B cell (primary cell): ENCODE data around the gene EEFSEC. TPM values are rescaled to one million over a fixed set of nuclear protein-coding genes. Genes with fewer than 3 reads are reported as not detected.

ENCODE experiments used
- ATAC-seq: fragments of 200-7000 bp; cut with Tn5 transposase; one replicate; pipeline ENCODE4 v1.10.0; 2021; ENCODE audit warnings: low read depth, mild to moderate bottlenecking, moderate number of reproducible peaks, moderate library complexity
- CTCF ChIA-PET: fragments of 350-600 bp; sonication (Branson Sonifier 250); formaldehyde crosslinking; loops from one replicate; lab custom pipeline; 2021; ENCODE audit warnings: antibody characterized with exemption, inconsistent platforms; lab: Charles Lee
- POLR2A ChIA-PET: fragments of 350-600 bp; sonication (Branson Sonifier 250); formaldehyde crosslinking; loops from one replicate; lab custom pipeline; 2021; ENCODE audit warnings: antibody characterized with exemption; lab: Charles Lee
- DNase-seq: peaks from one replicate; pipeline ENCODE4 v3.0.0; 2013
- H2AFZ ChIP-seq: 2 replicates; pipeline ENCODE4 v1.6.1; 2012; ENCODE audit warnings: mild to moderate bottlenecking, low read depth, low read length; ENCODE audit not compliant: insufficient read depth, poor library complexity, severe bottlenecking
- H3K27ac ChIP-seq, 2 donors: 1 replicate in 1 of 2; 2 replicates in 1 of 2; pipeline ENCODE4 v1.5.1; 2012 to 2013; ENCODE audit warnings: low read length in 2 of 2, mild to moderate bottlenecking in 2 of 2, moderate library complexity in 1 of 2
- H3K27me3 ChIP-seq, 4 experiments: fragments of 200-600 bp in 1 of 4; sonication (generic) in 1 of 4; replicated peaks in 1 of 4; 1 replicate in 2 of 4; 2 replicates in 2 of 4; pipeline versions ENCODE4 v1.6.1 to v1.7.0; 2013 to 2016; ENCODE audit warnings: low read length in 3 of 4, mild to moderate bottlenecking in 2 of 4, mixed read lengths in 1 of 4, moderate library complexity in 1 of 4; ENCODE audit not compliant: insufficient read depth in 4 of 4, control insufficient read depth in 3 of 4; ENCODE audit errors: control extremely low read depth in 1 of 4
- H3K36me3 ChIP-seq, 2 experiments: replicated peaks in 1 of 2; 1 replicate in 1 of 2; 2 replicates in 1 of 2; pipeline versions ENCODE4 v1.6.1 to v1.7.1; 2013; ENCODE audit warnings: low read length in 1 of 2; ENCODE audit not compliant: insufficient read depth in 2 of 2, control insufficient read depth in 1 of 2; ENCODE audit errors: control extremely low read depth in 1 of 2, extremely low read depth in 1 of 2
- H3K4me1 ChIP-seq, 2 donors: fragments of 200-600 bp in 1 of 2; sonication (generic) in 1 of 2; 1 replicate in 1 of 2; 2 replicates in 1 of 2; pipeline versions ENCODE4 v1.5.1 to v1.6.1; 2013 to 2017; ENCODE audit warnings: low read length in 2 of 2; ENCODE audit not compliant: control insufficient read depth in 2 of 2, insufficient read depth in 2 of 2
- H3K4me2 ChIP-seq: replicated peaks from 2 replicates; pipeline ENCODE3; 2012; ENCODE audit warnings: mild to moderate bottlenecking, low read depth, low read length; ENCODE audit not compliant: poor library complexity, severe bottlenecking
- H3K4me3 ChIP-seq, 5 experiments: fragments of 200-600 bp in 1 of 5; sonication (generic) in 1 of 5; 1 replicate in 3 of 5; 2 replicates in 2 of 5; pipeline versions ENCODE4 v1.5.1 to v1.7.0; 2011 to 2016; ENCODE audit warnings: low read length in 4 of 5, mild to moderate bottlenecking in 4 of 5, low read depth in 2 of 5, control low read depth in 1 of 5, moderate library complexity in 1 of 5; ENCODE audit not compliant: insufficient read depth in 1 of 5; ENCODE audit errors: control extremely low read depth in 1 of 5, extremely low read depth in 1 of 5
- H3K79me2 ChIP-seq: fragments of 200-600 bp; sonication (generic); one replicate; pipeline ENCODE4 v1.6.0; 2016; ENCODE audit warnings: low read length; ENCODE audit not compliant: control insufficient read depth, insufficient read depth
- H3K9ac ChIP-seq: fragments of 200-600 bp; sonication (generic); 2 replicates; pipeline ENCODE4 v1.6.1; 2017; ENCODE audit warnings: mild to moderate bottlenecking, low read length, moderate library complexity
- H3K9me3 ChIP-seq, 3 donors: one replicate each; pipeline versions ENCODE4 v1.6.1 to v1.7.1; 2013; ENCODE audit warnings: low read length in 2 of 3; ENCODE audit not compliant: control insufficient read depth in 2 of 3, insufficient read depth in 1 of 3; ENCODE audit errors: control extremely low read depth in 1 of 3
- H4K20me1 ChIP-seq: 2 replicates; pipeline ENCODE4 v1.6.0; 2012; ENCODE audit warnings: mild to moderate bottlenecking, low read length; ENCODE audit not compliant: insufficient read depth, control insufficient read depth, poor library complexity, severe bottlenecking
- H3K27ac Mint-ChIP-seq: one replicate; pipeline ENCODE4 v1.8.0; 2021; ENCODE audit warnings: mixed read lengths
- H3K27me3 Mint-ChIP-seq: one replicate; pipeline ENCODE4 v1.8.0; 2021; ENCODE audit warnings: mixed read lengths
- H3K4me1 Mint-ChIP-seq: one replicate; pipeline ENCODE4 v1.8.0; 2021; ENCODE audit warnings: mixed read lengths
- H3K4me3 Mint-ChIP-seq: one replicate; pipeline ENCODE4 v1.8.0; 2021; ENCODE audit warnings: mixed read lengths
- H3K9me3 Mint-ChIP-seq: one replicate; pipeline ENCODE4 v1.8.0; 2022; ENCODE audit warnings: mixed read lengths; ENCODE audit not compliant: insufficient read depth
- EZH2 ChIP-seq: IDR thresholded peaks from 2 replicates; pipeline ENCODE4 v1.6.1; 2012; ENCODE audit warnings: borderline replicate concordance, low read depth, mild to moderate bottlenecking, moderate library complexity, low read length; ENCODE audit not compliant: insufficient read depth, poor library complexity, severe bottlenecking
- WGBS: methylation state at CpG from one replicate; pipeline ENCODE4 v1.1.5; 2013; ENCODE audit warnings: missing lambda C conversion rate; ENCODE audit not compliant: insufficient coverage; 5-methylcytosine and 5-hydroxymethylcytosine counted together
- intact Hi-C: fragments of 100-400 bp; cut with micrococcal nuclease; formaldehyde crosslinking; loops from one replicate; pipeline ENCODE4 v1.10.0; 2022
- polyA plus RNA-seq: library from polyadenylated mRNA; depleted of rRNA; stranded (reverse); fragments of >200 nt; gene quantifications from 2 replicates; pipeline ENCODE4 v1.2.3, GENCODE V29; 2012
- total RNA-seq, 2 donors: library from RNA; stranded (reverse); fragments of 120-200 nt in 1 of 2; gene quantifications; 1 replicate in 1 of 2; 2 replicates in 1 of 2; pipeline versions ENCODE4 v1.2.3 to v1.2.4, GENCODE V29; 2013 to 2022
- TF ChIP-seq, protein P1 (sequence below): fragments of 200-600 bp; IDR thresholded peaks from one replicate; pipeline ENCODE4 v1.8.0; 2022; ENCODE audit warnings: antibody characterized with exemption, mild to moderate bottlenecking

EEFSEC gene
- total and polyA plus RNA-seq, 2 donors (not counting 1 experiment from before 2014, with no cell fraction given): 17.9 to 18.4 TPM

GRCh38 chr3:128275316-128276145, 122.2 kb downstream of the EEFSEC start:
- H3K27ac ChIP-seq: no peak overlapping the region
- no peaks in the 10 kb centered on the region for H3K9me3 ChIP-seq
- H3K79me2 ChIP-seq: no peaks in the 10 kb centered on the region
- ChIA-PET POLR2A (interaction anchor here (0.5 kb wide), 1 partner anchor 641 kb away, joined by 3 read pairs; no protein-coding TSS in a partner anchor), CTCF (no interaction called here)
- H3K4me2 ChIP-seq: no peak overlapping the region
- H3K36me3 ChIP-seq: peaks cover 0 to 8% of the 10 kb centered on the region in 2 experiments
- TF ChIP-seq, protein P1, sequence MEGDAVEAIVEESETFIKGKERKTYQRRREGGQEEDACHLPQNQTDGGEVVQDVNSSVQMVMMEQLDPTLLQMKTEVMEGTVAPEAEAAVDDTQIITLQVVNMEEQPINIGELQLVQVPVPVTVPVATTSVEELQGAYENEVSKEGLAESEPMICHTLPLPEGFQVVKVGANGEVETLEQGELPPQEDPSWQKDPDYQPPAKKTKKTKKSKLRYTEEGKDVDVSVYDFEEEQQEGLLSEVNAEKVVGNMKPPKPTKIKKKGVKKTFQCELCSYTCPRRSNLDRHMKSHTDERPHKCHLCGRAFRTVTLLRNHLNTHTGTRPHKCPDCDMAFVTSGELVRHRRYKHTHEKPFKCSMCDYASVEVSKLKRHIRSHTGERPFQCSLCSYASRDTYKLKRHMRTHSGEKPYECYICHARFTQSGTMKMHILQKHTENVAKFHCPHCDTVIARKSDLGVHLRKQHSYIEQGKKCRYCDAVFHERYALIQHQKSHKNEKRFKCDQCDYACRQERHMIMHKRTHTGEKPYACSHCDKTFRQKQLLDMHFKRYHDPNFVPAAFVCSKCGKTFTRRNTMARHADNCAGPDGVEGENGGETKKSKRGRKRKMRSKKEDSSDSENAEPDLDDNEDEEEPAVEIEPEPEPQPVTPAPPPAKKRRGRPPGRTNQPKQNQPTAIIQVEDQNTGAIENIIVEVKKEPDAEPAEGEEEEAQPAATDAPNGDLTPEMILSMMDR: no peak
- no peak overlapping the region for H3K27ac Mint-ChIP-seq
- no peaks in the 10 kb centered on the region for H3K27me3 Mint-ChIP-seq
- no peaks in the 10 kb centered on the region for H3K4me1 Mint-ChIP-seq
- H4K20me1 ChIP-seq: no peaks in the 10 kb centered on the region
- no peaks in the 10 kb centered on the region for H3K4me1 ChIP-seq
- no peaks in the 10 kb centered on the region for H3K27me3 ChIP-seq
- DNase-seq: no peak
- WGBS: 98% methylated on average over 11 of the region's 11 CpGs
- intact Hi-C loops: no loop called here
- no peak overlapping the region for H2AFZ ChIP-seq
- H3K9me3 Mint-ChIP-seq: no peaks in the 10 kb centered on the region
- no peak overlapping the region for H3K4me3 ChIP-seq
- ATAC-seq: no peak
- no peak overlapping the region for H3K9ac ChIP-seq
- no peak overlapping the region for H3K4me3 Mint-ChIP-seq

DNA sequence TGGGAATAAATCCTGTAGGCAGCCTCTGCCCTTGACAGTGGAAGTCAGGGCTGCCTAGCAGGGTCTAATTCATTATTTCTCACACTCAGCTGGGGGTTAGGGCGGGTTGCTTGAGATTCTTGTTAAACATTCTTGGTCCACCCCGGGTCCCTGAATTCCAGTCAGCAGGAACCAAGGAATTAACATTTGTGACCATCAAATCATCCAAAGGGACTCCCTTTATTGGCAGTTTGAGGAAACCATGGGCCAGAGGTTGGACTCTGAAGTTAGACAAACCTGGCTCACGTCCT, 122.8 kb downstream of the EEFSEC start:
- H3K27me3 ChIP-seq: no peaks in the 10 kb centered on the region
- no peak overlapping the region for H3K4me2 ChIP-seq
- no peaks in the 10 kb centered on the region for H4K20me1 ChIP-seq
- H3K79me2 ChIP-seq: no peaks in the 10 kb centered on the region
- ChIA-PET CTCF (no interaction called here), POLR2A (no interaction called here)
- intact Hi-C loops: no loop called here
- H3K27ac Mint-ChIP-seq: no peak overlapping the region
- no peak overlapping the region for H3K9ac ChIP-seq
- H2AFZ ChIP-seq: no peak overlapping the region
- H3K4me1 ChIP-seq: no peaks in the 10 kb centered on the region
- H3K36me3 ChIP-seq: peaks cover 0 to 5% of the 10 kb centered on the region in 2 experiments
- H3K27ac ChIP-seq: no peak overlapping the region
- no peak overlapping the region for H3K4me3 ChIP-seq
- H3K4me3 Mint-ChIP-seq: no peak overlapping the region
- H3K27me3 Mint-ChIP-seq: no peaks in the 10 kb centered on the region
- no peaks in the 10 kb centered on the region for H3K4me1 Mint-ChIP-seq
- no peaks in the 10 kb centered on the region for H3K9me3 Mint-ChIP-seq
- ATAC-seq (no peak), DNase-seq (no peak)
- no peaks in the 10 kb centered on the region for H3K9me3 ChIP-seq
- WGBS: 100% methylated on average over 2 of the region's 3 CpGs
- TF ChIP-seq, protein P1: no peak
- no peak for TF ChIP-seq EZH2
